Measurements from ENCODE around the gene GPR17. TPM values are rescaled to one million over a fixed set of nuclear protein-coding genes. Genes with fewer than 3 reads are reported as not detected.

GPR17 gene
- total RNA-seq, 1 donor from 2014 or later, result 0.25 TPM

DNA sequence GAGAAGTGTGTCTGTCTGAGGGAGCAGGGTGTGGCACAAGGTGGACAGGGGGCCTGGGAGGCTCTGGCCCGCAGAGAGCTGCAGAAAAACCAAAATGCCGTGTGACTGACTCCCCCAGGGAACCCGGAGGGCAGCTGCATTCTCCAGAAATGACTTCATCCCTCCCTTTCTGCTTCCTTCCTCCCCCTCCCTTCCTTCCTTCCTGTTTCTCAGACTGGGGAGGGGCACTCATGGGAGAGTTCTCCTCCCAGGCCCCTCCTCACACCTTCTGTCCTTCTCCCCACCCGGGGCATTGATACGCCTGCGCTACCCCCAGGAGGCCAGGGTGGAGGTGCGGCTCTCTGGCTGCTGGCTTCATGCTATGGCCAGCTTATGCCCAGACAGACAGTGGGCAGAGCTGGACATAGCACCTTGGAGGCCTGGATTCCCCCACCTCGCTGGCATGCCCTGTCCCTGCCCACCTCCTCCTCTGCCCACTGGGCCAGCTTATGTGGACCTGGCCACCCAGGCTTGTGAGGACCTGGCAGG is 8.2 kb upstream of the GPR17 start:
- DNase-seq, result peak; percentile 47
- ATAC-seq, result peak; percentile 14
- intact Hi-C loops (cut with micrococcal nuclease), result no loop called here

- peak; percentile 49 for DNase-seq
- intact Hi-C loops (cut with micrococcal nuclease), result no loop called here
- ATAC-seq, result peak; percentile 2
Observed at GRCh38 chr2:127638361-127639110, 7.4 kb upstream of the GPR17 start.

DNA sequence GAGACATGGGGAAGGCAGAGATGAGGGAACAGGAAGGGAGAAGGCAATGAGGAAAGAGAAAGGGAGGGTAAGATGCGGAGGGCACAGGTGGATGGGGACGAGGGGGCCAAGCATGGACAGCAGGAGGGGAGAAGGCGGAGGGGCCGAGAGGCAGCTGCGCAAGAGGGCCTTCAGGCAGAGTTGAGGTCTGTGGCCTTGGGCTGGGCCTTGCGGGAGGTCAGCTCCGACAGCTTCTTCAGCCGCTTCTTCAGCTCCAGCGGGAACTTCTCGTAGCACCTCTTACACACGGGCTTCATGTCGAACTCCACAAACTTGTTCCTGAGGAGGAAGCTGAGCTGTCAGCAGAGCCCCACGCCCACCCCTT is 6.9 kb upstream of the GPR17 start:
- DNase-seq, result peak; percentile 29
- ATAC-seq, result no peak
- intact Hi-C loops (cut with micrococcal nuclease), result no loop called here

- ATAC-seq (no peak), DNase-seq (peak; percentile 38)
- intact Hi-C loops (cut with micrococcal nuclease), result no loop called here
Observed at GRCh38 chr2:127640082-127641072, 5.6 kb upstream of the GPR17 start.

DNA sequence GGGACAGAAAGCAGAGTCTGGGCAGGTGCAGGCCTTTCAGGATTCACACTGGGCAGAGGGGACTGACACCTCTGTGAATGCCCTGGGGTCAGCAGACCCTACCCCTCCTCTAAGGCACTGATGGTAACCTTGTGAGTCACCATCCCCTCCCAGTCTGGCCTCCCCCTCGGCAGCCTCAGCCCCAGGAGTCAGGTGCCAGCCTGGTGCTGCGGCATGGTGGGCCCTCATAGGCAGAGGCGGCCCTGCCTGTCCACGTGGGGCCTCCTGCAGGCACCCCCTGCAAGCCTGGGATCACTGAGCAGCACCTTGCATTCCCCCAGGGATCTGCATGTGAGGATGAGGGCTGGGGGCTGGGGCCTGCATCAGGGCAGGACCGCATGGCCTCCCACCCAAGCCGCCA is 4.8 kb upstream of the GPR17 start:
- intact Hi-C loops (cut with micrococcal nuclease), result no loop called here
- DNase-seq (peak; percentile 30), ATAC-seq (no peak)

- intact Hi-C loops (cut with micrococcal nuclease), result no loop called here
- DNase-seq (peak; percentile 35), ATAC-seq (no peak)
Observed at GRCh38 chr2:127641846-127642507, 4.0 kb upstream of the GPR17 start.

GRCh38 chr2:127642706-127643438 is 3.1 kb upstream of the GPR17 start:
- intact Hi-C loops (cut with micrococcal nuclease), result no loop called here
- ATAC-seq, result peak; percentile 3

DNA sequence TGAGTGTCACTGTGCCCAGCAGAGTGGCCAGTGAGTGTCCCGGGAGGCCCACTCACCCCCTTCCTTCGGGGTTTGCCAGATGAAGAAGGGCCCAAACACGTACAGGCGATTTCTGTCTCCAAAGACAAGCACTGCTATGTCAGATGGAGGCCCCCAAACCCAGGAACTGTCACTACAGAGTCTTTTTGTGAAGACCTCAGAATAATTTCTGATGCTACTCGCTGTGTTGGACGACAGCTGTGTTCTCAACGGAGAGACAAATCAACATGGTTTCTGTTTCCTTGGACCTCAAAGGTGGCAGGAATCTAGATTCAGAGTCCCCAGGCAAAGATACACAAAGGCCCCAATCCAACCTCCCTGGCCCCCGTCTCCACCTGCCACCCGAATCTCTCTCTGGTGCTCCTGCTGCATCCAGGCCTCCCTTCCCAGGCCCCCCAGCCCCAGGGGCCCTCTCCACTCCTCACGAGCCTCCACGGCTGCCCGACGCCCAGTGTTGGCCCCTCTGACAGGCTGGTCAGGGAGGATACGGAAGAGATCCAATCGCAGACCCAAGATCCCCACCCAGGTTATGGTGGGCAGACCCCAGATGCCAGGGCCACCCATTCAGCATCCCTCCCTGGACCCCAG is 2.4 kb upstream of the GPR17 start:
- DNase-seq (peak; percentile 21), ATAC-seq (no peak)
- intact Hi-C loops (cut with micrococcal nuclease), result no loop called here

More at GRCh38 chr2:127642706-127643438, 3.1 kb upstream of the GPR17 start:
- peak; percentile 29 for DNase-seq

GRCh38 chr2:127644066-127645025 is 1.6 kb upstream of the GPR17 start:
- ATAC-seq, result no peak
- intact Hi-C loops (cut with micrococcal nuclease), result no loop called here
- DNase-seq, result peak; percentile 29

DNA sequence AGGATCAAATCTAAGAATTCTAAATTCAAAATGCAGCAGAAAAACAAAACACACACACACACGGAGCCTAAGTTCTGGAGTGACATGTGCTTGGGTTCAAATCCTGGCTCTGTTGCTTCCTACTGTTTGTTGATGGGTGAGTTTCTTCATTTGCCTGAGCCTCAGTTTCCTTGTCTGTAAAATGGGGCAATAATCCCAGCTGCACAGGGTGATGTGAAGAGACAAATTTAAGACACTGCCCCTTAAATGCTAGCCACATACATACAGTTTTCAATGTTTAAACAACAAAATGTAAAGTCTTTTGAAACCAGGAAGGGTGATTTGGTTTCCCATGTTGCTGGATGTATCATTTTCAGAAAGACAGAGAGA is 943 bp upstream of the GPR17 start:
- intact Hi-C loops (cut with micrococcal nuclease), result no loop called here
- ATAC-seq (no peak), DNase-seq (no peak)

DNA sequence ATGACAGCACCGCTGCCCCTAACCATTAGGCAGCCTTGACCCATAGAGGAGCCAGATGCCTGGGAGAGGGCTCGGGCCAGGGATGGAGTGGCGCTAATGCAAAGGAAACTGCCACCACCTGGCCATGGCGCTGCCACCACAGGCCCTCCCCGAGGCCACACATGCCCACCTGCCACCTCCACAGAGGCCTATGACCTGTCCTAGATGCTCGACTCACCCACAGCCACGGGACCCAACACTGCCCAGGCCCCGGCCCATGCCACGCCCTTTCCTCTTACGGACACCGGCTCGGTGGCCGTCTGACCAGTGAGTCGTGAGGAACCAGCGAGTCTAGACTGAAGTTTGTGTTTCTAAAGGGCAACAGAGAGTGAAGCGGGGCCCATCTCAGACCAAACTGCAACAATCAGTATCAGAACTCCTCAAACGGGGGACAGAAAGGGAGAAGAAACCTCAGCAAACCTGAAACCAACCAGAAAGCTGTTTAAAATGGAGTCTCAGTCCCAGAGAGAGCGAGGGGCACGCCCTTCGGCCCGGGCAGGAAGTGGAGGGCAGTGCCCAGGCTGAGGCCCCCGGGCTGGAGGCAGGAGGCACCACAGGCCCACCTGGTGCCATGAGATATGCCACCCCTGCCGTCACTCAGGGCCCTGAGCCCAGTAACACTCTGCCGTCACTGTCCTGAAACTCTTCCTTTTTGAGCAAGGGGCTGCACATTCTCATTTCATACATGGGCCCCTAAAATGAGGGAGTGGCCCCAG is 711 bp downstream of the GPR17 start:
- intact Hi-C loops (cut with micrococcal nuclease), result no loop called here
- DNase-seq (peak; percentile 34), ATAC-seq (no peak)

GRCh38 chr2:127647242-127648190 is 1.6 kb downstream of the GPR17 start:
- no peak for ATAC-seq
- intact Hi-C loops (cut with micrococcal nuclease), result no loop called here
- peak; percentile 53 for DNase-seq

GRCh38 chr2:127648321-127648720 is 2.4 kb downstream of the GPR17 start:
- intact Hi-C loops (cut with micrococcal nuclease), result no loop called here
- no peak for ATAC-seq
- peak; percentile 17 for DNase-seq

- DNase-seq (peak; percentile 65), ATAC-seq (peak; percentile 18)
- intact Hi-C loops (cut with micrococcal nuclease), result no loop called here
Observed at GRCh38 chr2:127649100-127649611, 3.2 kb downstream of the GPR17 start.

DNA sequence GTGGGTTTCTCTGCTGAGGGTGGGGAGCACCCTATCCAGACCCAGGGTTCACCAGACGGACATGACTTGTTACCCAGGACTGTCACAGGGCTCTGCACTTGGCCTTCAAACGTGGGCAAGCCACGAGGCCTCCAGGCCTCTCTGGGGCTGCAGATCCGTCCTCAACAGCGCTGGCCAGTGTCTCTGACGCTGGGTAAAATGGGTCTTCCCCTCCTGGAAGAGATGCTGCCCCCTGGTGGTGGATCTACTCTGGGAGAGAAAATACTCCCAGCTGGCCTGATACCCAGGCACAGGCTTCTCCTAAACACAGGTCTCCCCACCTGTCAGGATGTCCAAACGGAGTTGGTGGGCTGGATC is 3.7 kb downstream of the GPR17 start:
- ATAC-seq (peak; percentile 24), DNase-seq (peak; percentile 67)
- intact Hi-C loops (cut with micrococcal nuclease), result no loop called here
